Measurements from ENCODE around the gene PCDH15. TPM values are rescaled to one million over a fixed set of nuclear protein-coding genes. Genes with fewer than 3 reads are reported as not detected.

The PCDH15 gene
- total RNA-seq, 2 donors from 2014 or later = 0.19 to 0.51 TPM

- Histone ChIP-seq H3K27ac (no peak overlapping the region), H3K36me3 (no peaks in the 10 kb centered on the region), H3K27me3 (no peaks in the 10 kb centered on the region), H3K9me3 (peaks cover 0 to 8% of the 10 kb centered on the region in 2 donors), H3K4me1 (no peaks in the 10 kb centered on the region), H3K4me3 (no peak overlapping the region)
- no peak for TF ChIP-seq CTCF (IDR thresholded peaks at IDR 0.05)
- DNase-seq (ENCODE audit: low spot score) = no peak
Measured at GRCh38 chr10:54826994-54827560, 26.0 kb upstream of the PCDH15 start.

GRCh38 chr10:54815583-54815982 lies 14.6 kb upstream of the PCDH15 start:
- Histone ChIP-seq H3K27me3 (no peaks in the 10 kb centered on the region), H3K4me3 (no peak overlapping the region), H3K27ac (no peak overlapping the region), H3K9me3 (no peaks in the 10 kb centered on the region), H3K36me3 (no peaks in the 10 kb centered on the region), H3K4me1 (no peaks in the 10 kb centered on the region)
- TF ChIP-seq CTCF (IDR thresholded peaks at IDR 0.05) = no peak
- DNase-seq (ENCODE audit: low spot score) = no peak

- Histone ChIP-seq H3K4me3 (no peak overlapping the region), H3K9me3 (no peaks in the 10 kb centered on the region), H3K27me3 (no peaks in the 10 kb centered on the region), H3K36me3 (no peaks in the 10 kb centered on the region), H3K4me1 (no peaks in the 10 kb centered on the region), H3K27ac (no peak overlapping the region)
- no peak for TF ChIP-seq CTCF (IDR thresholded peaks at IDR 0.05)
- no peak for DNase-seq (ENCODE audit: low spot score)
Measured at GRCh38 chr10:54808186-54808935, 7.3 kb upstream of the PCDH15 start.

GRCh38 chr10:54799506-54799905 lies 1.5 kb downstream of the PCDH15 start:
- Histone ChIP-seq H3K9me3 (no peaks in the 10 kb centered on the region), H3K27me3 (no peaks in the 10 kb centered on the region), H3K27ac (no peak overlapping the region), H3K36me3 (no peaks in the 10 kb centered on the region), H3K4me3 (no peak overlapping the region), H3K4me1 (no peaks in the 10 kb centered on the region)
- TF ChIP-seq CTCF (IDR thresholded peaks at IDR 0.05) = no peak
- no peak for DNase-seq (ENCODE audit: low spot score)

- H3K4me1 ChIP-seq = no peaks in the 10 kb centered on the region
- no peaks in the 10 kb centered on the region for H3K36me3 ChIP-seq
- TF ChIP-seq CTCF (IDR thresholded peaks at IDR 0.05) = no peak
- H3K27ac ChIP-seq = no peak overlapping the region
- H3K9me3 ChIP-seq = no peaks in the 10 kb centered on the region
- no peak overlapping the region for H3K4me3 ChIP-seq
- no peaks in the 10 kb centered on the region for H3K27me3 ChIP-seq
- no peak for DNase-seq (ENCODE audit: low spot score)
Measured at GRCh38 chr10:54797636-54798321, 3.3 kb downstream of the PCDH15 start.
